Neural progenitor cell (in vitro differentiated cells): ENCODE measurements around the gene CEACAM3. TPM values are rescaled to one million over a fixed set of nuclear protein-coding genes. Genes with fewer than 3 reads are reported as not detected.

Source experiments
- DNase-seq: peaks from one replicate; pipeline ENCODE4 v3.0.0-alpha.2; 2016; ENCODE audit warnings: low spot score
- H2AFZ ChIP-seq: fragments of 200-600 bp; sonication (generic); replicated peaks from 2 replicates; pipeline ENCODE4 v1.6.1; 2016; ENCODE audit warnings: antibody characterized with exemption
- H3F3A ChIP-seq: fragments of 200-600 bp; sonication (generic); 2 replicates; pipeline ENCODE4 v1.6.1; 2016; ENCODE audit warnings: antibody characterized with exemption, low read depth
- H3K27ac ChIP-seq: fragments of 200-600 bp; sonication (generic); 2 replicates; pipeline ENCODE4 v1.5.1; 2016; ENCODE audit warnings: mild to moderate bottlenecking
- H3K27me3 ChIP-seq: fragments of 200-600 bp; sonication (generic); 2 replicates; pipeline ENCODE4 v1.6.1; 2016; ENCODE audit warnings: mild to moderate bottlenecking, moderate library complexity
- H3K36me3 ChIP-seq: fragments of 200-600 bp; sonication (generic); 2 replicates; pipeline ENCODE4 v1.5.1; 2016
- H3K4me1 ChIP-seq: fragments of 200-600 bp; sonication (generic); 2 replicates; pipeline ENCODE4 v1.6.1; 2016; ENCODE audit warnings: mixed run types
- H3K4me2 ChIP-seq: fragments of 200-600 bp; sonication (generic); 2 replicates; pipeline ENCODE4 v1.6.1; 2016
- H3K4me3 ChIP-seq: fragments of 200-600 bp; sonication (generic); 2 replicates; pipeline ENCODE4 v1.5.1; 2016
- H3K79me2 ChIP-seq: fragments of 200-600 bp; sonication (generic); 2 replicates; pipeline ENCODE4 v1.6.1; 2016; ENCODE audit warnings: low read depth
- H3K9ac ChIP-seq: fragments of 200-600 bp; sonication (generic); 2 replicates; pipeline ENCODE4 v1.6.1; 2016
- H3K9me3 ChIP-seq: fragments of 200-600 bp; sonication (generic); 2 replicates; pipeline ENCODE4 v1.5.1; 2016; ENCODE audit warnings: low read depth
- H4K20me1 ChIP-seq: fragments of 200-600 bp; sonication (generic); 2 replicates; pipeline ENCODE4 v1.6.1; 2016; ENCODE audit warnings: low read depth
- H3K27ac Mint-ChIP-seq: 3 replicates; pipeline ENCODE4 v1.8.0; 2021; ENCODE audit warnings: mixed read lengths
- H3K27me3 Mint-ChIP-seq: 2 replicates; pipeline ENCODE4 v1.8.0; 2022; ENCODE audit warnings: low read depth, mild to moderate bottlenecking, inconsistent platforms, moderate library complexity, mixed read lengths; ENCODE audit not compliant: insufficient read depth
- H3K36me3 Mint-ChIP-seq: 3 replicates; pipeline ENCODE4 v1.8.0; 2021; ENCODE audit warnings: mixed read lengths
- H3K4me1 Mint-ChIP-seq: 3 replicates; pipeline ENCODE4 v1.8.0; 2021; ENCODE audit warnings: mixed read lengths
- H3K4me3 Mint-ChIP-seq: 3 replicates; pipeline ENCODE4 v1.8.0; 2021; ENCODE audit warnings: mild to moderate bottlenecking, moderate library complexity, mixed read lengths
- H3K9me3 Mint-ChIP-seq: 3 replicates; pipeline ENCODE4 v1.8.0; 2020; ENCODE audit warnings: mixed read lengths
- CTCF ChIP-seq: fragments of 200-600 bp; sonication (generic); IDR thresholded peaks from 2 replicates; pipeline ENCODE4 v1.5.1; 2017; ENCODE audit warnings: antibody characterized with exemption, mild to moderate bottlenecking
- EZH2 ChIP-seq: fragments of 200-600 bp; sonication (generic); IDR thresholded peaks from 2 replicates; pipeline ENCODE4 v1.6.1; 2017; ENCODE audit warnings: antibody characterized with exemption, mild to moderate bottlenecking, moderate library complexity
- EZH2phosphoT487 ChIP-seq: fragments of 200-600 bp; sonication (generic); IDR thresholded peaks from 2 replicates; pipeline ENCODE4 v1.6.1; 2017; ENCODE audit warnings: antibody characterized with exemption
- total RNA-seq: library from RNA; depleted of rRNA; stranded (reverse); fragments of >200 nt; gene quantifications from 2 replicates; pipeline ENCODE4 v1.2.3, GENCODE V29; 2015; ENCODE audit warnings: low replicate concordance

CEACAM3 gene
- total RNA-seq, 1 donor from 2014 or later, result not detected

GRCh38 chr19:41821003-41821735 is 24.8 kb downstream of the CEACAM3 start:
- Mint-ChIP-seq H3K4me1 (no peaks in the 10 kb centered on the region), H3K4me3 (no peak overlapping the region), H3K27me3 (peaks cover 6% of the 10 kb centered on the region), H3K27ac (no peak overlapping the region), H3K36me3 (no peaks in the 10 kb centered on the region), H3K9me3 (no peaks in the 10 kb centered on the region)
- Histone ChIP-seq H3K4me1 (no peaks in the 10 kb centered on the region), H4K20me1 (no peaks in the 10 kb centered on the region), H3K4me2 (no peak overlapping the region), H3K27me3 (peaks cover 11% of the 10 kb centered on the region), H3K9me3 (no peaks in the 10 kb centered on the region), H3K9ac (no peak overlapping the region), H2AFZ (no peak overlapping the region), H3K27ac (no peak overlapping the region), H3K4me3 (no peak overlapping the region), H3K36me3 (no peaks in the 10 kb centered on the region), H3F3A (no peaks in the 10 kb centered on the region), H3K79me2 (no peaks in the 10 kb centered on the region)
- TF ChIP-seq CTCF, result peak; percentile 62
- no peak for TF ChIP-seq EZH2phosphoT487
- no peak for TF ChIP-seq EZH2
- DNase-seq, result peak; percentile 53

GRCh38 chr19:41837981-41838708 is 41.8 kb downstream of the CEACAM3 start:
- H3K79me2 ChIP-seq, result no peaks in the 10 kb centered on the region
- no peak overlapping the region for H3K9ac ChIP-seq
- H3K27ac ChIP-seq, result no peak overlapping the region
- no peak overlapping the region for H2AFZ ChIP-seq
- H3K4me2 ChIP-seq, result no peak overlapping the region
- Mint-ChIP-seq H3K27me3 (peaks cover 7% of the 10 kb centered on the region), H3K9me3 (no peaks in the 10 kb centered on the region), H3K36me3 (no peaks in the 10 kb centered on the region), H3K27ac (no peak overlapping the region), H3K4me3 (no peak overlapping the region), H3K4me1 (no peaks in the 10 kb centered on the region)
- H3F3A ChIP-seq, result no peaks in the 10 kb centered on the region
- H4K20me1 ChIP-seq, result no peaks in the 10 kb centered on the region
- no peaks in the 10 kb centered on the region for H3K9me3 ChIP-seq
- DNase-seq, result no peak
- no peaks in the 10 kb centered on the region for H3K4me1 ChIP-seq
- no peak for TF ChIP-seq CTCF
- no peak for TF ChIP-seq EZH2phosphoT487
- no peak for TF ChIP-seq EZH2
- H3K27me3 ChIP-seq, result peaks cover 50% of the 10 kb centered on the region
- H3K36me3 ChIP-seq, result no peaks in the 10 kb centered on the region
- H3K4me3 ChIP-seq, result no peak overlapping the region

GRCh38 chr19:41839211-41839610 is 42.8 kb downstream of the CEACAM3 start:
- Histone ChIP-seq H4K20me1 (no peaks in the 10 kb centered on the region), H3K4me1 (no peaks in the 10 kb centered on the region), H3K27me3 (peaks cover 50% of the 10 kb centered on the region), H3K4me3 (no peak overlapping the region), H3K9me3 (no peaks in the 10 kb centered on the region), H3K79me2 (no peaks in the 10 kb centered on the region), H3K9ac (no peak overlapping the region), H3K36me3 (no peaks in the 10 kb centered on the region), H3F3A (no peaks in the 10 kb centered on the region), H3K27ac (no peak overlapping the region), H3K4me2 (no peak overlapping the region), H2AFZ (no peak overlapping the region)
- H3K27ac Mint-ChIP-seq, result no peak overlapping the region
- no peak overlapping the region for H3K4me3 Mint-ChIP-seq
- no peaks in the 10 kb centered on the region for H3K36me3 Mint-ChIP-seq
- no peak for DNase-seq
- no peaks in the 10 kb centered on the region for H3K9me3 Mint-ChIP-seq
- H3K27me3 Mint-ChIP-seq, result peaks cover 11% of the 10 kb centered on the region
- no peaks in the 10 kb centered on the region for H3K4me1 Mint-ChIP-seq
- no peak for TF ChIP-seq CTCF
- TF ChIP-seq EZH2phosphoT487, result no peak
- TF ChIP-seq EZH2, result no peak
